SW 1271 (cell line): ENCODE data around the gene CAPZA2.
"Not testable (repeated sequence)": the region's sequence is repeated elsewhere in the genome, so short reads cannot be mapped to it uniquely, and the experiment has no call there.

Source experiments
- DNase-seq, 2 experiments: peaks; one replicate each; lab custom pipeline; 2025; lab: John Stamatoyannopoulos, UW

Gene CAPZA2

GRCh38 chr7:116862234-116862950 is at the start of gene CAPZA2:
TSS of gene CAPZA2 (plus strand) at chr7:116862587. CDS start at chr7:116862612, 25 bp downstream.
- peak; percentile 87 to 89 for DNase-seq

- no peak for DNase-seq
Measured at GRCh38 chr7:116812860-116813259, 49.5 kb upstream of the CAPZA2 start.

GRCh38 chr7:116813371-116813770 is 49.0 kb upstream of the CAPZA2 start:
- DNase-seq: not testable (repeated sequence)

- DNase-seq: no peak
Measured at GRCh38 chr7:116815041-116815440, 47.3 kb upstream of the CAPZA2 start.

GRCh38 chr7:116820149-116820548 is 42.2 kb upstream of the CAPZA2 start:
- no peak for DNase-seq

- DNase-seq: not testable (repeated sequence)
Measured at GRCh38 chr7:116821647-116822046, 40.7 kb upstream of the CAPZA2 start.

GRCh38 chr7:116824449-116824848 is 37.9 kb upstream of the CAPZA2 start:
- no peak for DNase-seq

GRCh38 chr7:116828281-116828680 is 34.1 kb upstream of the CAPZA2 start:
- no peak for DNase-seq

GRCh38 chr7:116829041-116829440 is 33.3 kb upstream of the CAPZA2 start:
- DNase-seq: no peak

- DNase-seq: no peak
Measured at GRCh38 chr7:116829493-116829892, 32.9 kb upstream of the CAPZA2 start.

- no peak for DNase-seq
Measured at GRCh38 chr7:116832692-116833091, 29.7 kb upstream of the CAPZA2 start.

GRCh38 chr7:116834815-116835504 is 27.4 kb upstream of the CAPZA2 start:
- DNase-seq: no peak

- DNase-seq: no peak
Measured at GRCh38 chr7:116836048-116836447, 26.3 kb upstream of the CAPZA2 start.

GRCh38 chr7:116836911-116837310 is 25.5 kb upstream of the CAPZA2 start:
- no peak for DNase-seq

- no peak for DNase-seq
Measured at GRCh38 chr7:116837586-116837985, 24.8 kb upstream of the CAPZA2 start.

GRCh38 chr7:116840256-116840655 is 22.1 kb upstream of the CAPZA2 start:
- DNase-seq: no peak

GRCh38 chr7:116842371-116842770 is 20.0 kb upstream of the CAPZA2 start:
- no peak for DNase-seq

- no peak for DNase-seq
Measured at GRCh38 chr7:116843378-116843777, 19.0 kb upstream of the CAPZA2 start.

GRCh38 chr7:116851175-116851574 is 11.2 kb upstream of the CAPZA2 start:
- no peak for DNase-seq

- DNase-seq: no peak
Measured at GRCh38 chr7:116851671-116852070, 10.7 kb upstream of the CAPZA2 start.

- DNase-seq: no peak
Measured at GRCh38 chr7:116854132-116854531, 8.3 kb upstream of the CAPZA2 start.

- DNase-seq: no peak
Measured at GRCh38 chr7:116857052-116857451, 5.3 kb upstream of the CAPZA2 start.

GRCh38 chr7:116859323-116859722 is 3.1 kb upstream of the CAPZA2 start:
- peak in 1 of 2 experiments; percentile 50 for DNase-seq

- no peak for DNase-seq
Measured at GRCh38 chr7:116861717-116862116, 670 bp upstream of the CAPZA2 start.
